HG02678 (cell line): ENCODE measurements around the gene PRELP.

Source experiments
- ATAC-seq: cut with Tn5 transposase; IDR thresholded peaks from one replicate; pipeline ENCODE4 v1.9.1; 2021; ENCODE audit warnings: mild to moderate bottlenecking, moderate library complexity; ENCODE audit not compliant: unreplicated experiment

The PRELP gene

DNA sequence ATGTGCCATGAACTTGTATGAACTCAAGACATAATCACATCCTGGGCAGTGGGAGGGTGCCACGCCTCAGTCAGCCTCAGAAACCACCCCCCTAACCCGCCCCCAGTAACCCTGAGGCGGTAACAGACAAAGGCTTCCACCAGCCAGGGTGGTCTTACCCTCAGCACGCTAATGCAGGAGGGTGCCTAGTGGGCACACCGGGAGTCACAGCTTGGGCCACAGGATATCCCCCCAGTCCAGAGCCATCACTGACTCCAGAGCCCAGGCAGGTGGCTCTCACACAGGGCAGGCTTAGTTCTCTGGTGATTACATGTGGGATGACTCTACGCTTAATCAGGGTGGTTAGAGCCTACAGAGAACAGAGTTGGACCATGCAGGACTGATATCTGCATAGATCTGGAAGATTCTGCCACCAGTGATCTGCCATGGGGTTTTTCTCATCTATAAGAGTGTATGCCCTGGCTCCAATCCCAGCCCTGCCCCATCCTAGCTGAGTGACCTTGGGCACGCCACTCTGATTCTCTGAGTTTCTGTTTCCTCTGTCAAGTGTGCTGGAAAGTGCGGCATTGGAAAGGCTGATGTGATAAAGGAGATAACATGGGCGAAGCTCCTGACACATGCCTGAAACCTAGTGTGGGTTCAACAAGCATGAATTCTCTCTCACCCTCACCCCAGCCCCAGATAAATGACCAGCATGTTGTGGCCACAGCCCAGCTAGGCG lies 45.6 kb downstream of the PRELP start:
- ATAC-seq = no peak

DNA sequence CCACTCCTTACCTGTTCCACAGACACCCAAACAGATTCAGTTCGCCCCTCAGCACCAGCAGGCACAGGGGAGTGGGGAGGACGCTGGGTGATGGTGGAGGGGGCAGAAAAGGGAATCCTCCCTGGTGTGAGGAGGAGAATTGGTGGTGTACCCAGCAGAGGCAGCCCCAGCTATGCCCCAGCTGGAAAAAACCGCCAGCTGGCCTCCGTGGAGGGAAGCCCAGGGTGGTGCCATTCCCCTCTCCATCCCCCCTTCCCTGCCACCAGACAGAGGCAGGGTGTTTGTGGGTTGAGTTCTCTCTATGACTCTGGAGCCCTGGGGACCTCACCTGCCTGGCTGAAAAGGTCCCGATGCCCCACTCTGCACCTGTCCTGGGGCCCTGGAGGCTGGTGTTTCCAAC lies 46.2 kb downstream of the PRELP start:
- ATAC-seq = no peak

DNA sequence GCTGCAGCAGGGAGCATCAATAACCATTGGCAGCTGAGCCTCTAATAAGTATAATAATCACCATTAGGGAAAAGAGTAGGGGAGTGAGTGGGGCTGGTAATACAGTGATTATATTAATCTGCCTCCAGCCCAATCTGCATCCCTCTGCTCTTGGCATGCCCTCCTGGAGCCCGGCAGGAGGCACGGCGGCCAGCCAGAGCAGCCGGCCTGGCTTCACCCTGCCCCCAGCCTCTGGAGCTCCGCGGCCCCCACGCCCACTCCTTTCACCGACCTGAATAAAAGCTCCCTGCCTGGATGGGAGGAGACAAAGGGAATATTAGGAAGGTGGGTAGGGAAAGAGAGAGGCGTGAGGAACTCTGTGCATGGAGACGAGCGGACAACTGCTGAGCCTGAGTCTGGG lies 46.6 kb downstream of the PRELP start:
- no peak for ATAC-seq

DNA sequence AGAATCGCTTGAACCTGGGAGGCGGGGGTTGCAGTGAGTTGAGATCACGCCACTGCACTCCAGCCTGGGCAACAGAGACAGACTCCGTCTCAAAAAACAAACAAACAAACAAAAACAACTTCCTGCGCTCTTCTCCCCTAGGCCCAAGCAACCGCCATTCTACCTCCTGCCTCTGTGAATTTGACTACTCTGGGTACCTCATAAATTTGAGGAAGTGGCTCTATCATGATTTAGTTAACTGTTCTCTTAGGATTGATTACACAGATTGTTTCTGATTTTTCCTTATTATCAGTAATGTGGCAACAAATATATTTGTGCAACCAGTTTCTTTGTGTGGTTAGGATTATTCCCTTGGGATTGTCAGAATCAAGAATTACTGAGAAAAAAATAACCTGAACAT lies 48.1 kb downstream of the PRELP start:
- ATAC-seq = no peak

DNA sequence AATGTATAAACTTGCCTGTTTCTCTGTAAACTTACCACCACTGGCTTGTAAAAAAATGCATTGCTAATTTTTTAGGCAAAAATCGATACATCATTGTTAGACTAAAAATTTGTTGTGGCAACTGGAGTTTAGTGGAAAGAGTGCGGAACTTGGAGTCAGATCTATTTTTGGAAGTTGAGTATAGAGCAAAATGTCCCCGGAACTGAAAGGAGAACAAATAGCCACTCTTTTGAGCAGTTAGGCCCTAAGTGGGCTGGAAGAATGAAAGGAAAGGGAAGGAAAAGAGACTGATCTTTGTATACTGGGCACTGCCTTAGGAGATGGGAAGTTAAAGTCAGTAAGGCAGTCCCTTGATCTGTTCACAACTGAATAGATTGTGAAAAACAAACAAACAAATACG lies 48.5 kb downstream of the PRELP start:
- no peak for ATAC-seq

DNA sequence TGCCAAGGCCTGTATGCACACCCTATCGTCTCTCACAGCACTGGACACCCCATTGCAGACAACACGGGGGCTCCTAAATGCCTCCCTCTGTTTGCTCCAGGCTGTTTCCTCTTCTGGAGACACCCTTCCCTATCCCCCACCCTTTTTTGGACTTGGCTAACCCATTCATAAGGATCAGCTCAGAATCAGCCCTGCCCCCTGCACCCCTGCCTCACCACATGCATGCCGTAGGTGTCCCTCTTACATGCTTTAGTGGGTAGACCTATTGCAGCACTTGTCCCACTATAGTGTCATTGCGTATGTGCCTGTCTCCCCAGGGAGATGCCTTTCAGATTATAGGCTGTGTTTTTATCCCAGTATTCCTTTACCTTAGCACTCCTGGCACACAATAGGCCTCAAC lies 49.2 kb downstream of the PRELP start:
- ATAC-seq = no peak

DNA sequence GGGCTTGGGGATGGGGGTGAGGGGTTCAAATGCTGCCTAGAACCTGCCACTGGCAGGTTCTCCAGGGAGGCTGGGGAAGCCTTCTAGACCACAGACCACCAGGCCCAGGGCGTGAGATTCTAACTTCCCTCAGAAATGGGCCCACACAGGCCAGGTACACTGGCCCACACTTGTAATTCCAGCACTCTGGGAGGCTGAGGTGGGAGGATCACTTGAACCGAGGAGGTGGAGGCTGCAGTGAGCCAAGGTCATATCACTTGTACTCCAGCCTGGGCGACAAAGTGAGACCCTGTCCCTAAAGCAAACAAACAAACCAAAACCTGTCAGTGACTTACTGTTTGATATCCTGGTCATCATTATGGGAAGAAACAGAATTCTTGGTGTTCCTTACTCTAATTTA lies 50.1 kb downstream of the PRELP start:
- no peak for ATAC-seq

DNA sequence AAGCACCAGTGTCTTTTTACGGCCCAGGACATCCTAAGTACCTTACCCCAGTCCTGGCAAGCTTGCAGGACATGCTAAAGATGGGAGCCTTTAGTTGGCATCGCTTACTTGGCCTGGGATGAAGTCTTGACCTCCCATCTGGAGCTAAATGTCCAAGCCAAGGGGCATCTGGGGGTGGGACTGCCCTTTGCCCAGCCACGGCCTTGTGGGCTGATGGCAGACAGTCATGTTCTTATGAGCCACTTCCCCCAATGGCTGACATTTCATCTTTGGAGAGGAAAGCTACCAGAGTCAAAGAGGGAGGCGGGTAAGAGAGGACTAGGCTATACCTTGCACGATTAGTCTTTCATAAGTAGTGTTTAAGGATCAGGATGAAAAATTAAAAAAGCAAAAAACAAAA lies 50.5 kb downstream of the PRELP start:
- no peak for ATAC-seq

DNA sequence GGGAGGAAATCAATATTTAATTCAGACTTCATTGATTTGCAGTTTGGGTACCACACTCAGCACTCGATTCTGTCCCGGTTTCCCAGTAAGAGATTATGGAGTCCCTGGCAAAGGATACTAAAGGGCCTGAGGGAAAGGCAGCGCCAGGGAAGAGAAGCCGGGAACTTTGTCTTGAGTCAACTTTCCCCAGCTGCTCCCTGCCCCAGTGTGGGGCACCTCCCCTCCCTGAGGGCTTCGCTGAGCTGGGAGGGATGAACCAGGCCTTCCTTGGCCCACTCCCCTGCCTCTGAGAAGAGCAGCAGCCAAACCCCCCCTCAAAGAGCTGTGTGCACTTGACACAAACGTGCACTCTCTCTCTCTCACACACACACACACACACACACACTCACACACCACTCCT lies 51.0 kb downstream of the PRELP start:
- no peak for ATAC-seq

DNA sequence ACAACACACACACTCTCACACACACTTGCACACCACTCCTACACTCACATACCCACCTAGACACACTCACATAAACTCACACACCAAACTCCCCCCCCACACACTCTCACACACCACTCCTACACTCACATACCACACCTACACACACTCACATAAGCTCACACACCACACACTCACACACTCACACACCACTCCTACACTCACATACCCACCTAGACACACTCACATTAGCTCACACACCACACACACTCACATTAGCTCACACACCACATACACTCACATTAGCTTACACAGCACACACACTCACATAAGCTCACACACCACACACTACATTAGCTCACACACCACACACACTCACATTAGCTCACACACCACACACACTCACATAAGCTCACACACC lies 51.4 kb downstream of the PRELP start:
- ATAC-seq = no peak

DNA sequence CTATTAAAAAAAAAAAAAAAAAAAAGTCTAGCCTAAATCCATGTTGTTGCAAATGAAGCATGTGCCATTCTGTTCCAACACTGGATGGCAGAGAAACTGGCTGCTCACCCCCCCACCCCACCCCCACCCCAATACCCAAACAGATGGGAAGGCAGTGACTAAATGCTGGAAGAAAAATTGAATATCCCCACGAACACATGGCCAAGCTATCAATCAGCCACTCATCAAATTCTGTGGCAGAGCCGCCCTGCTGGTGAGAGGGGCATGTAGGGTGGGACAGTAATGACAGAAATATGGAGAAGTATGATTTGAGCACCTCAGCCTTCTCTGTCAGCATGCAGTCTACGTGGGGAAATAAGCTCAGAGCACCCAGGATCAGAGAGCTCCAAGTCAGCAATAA lies 52.5 kb downstream of the PRELP start:
- no peak for ATAC-seq

DNA sequence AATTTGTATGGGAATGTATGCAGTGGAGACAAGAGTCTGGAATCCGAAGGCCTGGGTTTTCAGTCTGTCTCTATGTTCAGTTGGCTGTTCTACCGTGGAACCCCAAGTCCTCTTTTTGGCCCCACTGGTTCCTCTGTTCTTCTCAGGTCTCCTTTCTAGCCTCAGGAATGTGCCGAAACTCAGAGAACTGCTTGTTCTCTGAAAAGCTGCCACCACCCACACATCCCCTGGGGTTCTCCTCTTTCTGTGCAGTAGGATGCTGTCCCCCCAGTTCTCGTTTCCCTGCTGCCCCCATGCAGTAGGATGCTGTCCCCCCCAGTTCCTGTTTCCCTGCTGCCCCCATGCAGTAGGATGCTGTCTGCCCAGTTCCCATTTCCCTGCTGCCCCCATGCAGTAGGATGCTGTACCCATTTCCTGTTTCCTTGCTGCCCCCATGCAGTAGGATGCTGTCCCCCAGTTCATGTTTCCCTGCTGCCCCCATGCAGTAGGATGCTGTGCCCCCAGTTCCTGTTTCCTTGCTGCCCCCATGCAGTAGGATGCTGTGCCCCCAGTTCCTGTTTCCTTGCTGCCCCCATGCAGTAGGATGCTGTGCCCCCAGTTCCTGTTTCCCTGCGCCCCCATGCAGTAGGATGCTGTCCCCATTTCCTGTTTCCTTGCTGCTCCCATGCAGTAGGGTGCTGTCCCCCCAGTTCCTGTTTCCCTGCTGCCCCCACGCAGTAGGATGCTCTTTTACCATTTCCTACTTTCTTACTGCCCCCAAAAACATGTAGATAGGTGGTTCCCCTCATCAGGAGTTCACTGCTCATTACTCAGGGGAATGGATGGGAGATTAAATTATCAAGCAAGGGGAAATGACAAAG lies 53.6 kb downstream of the PRELP start:
- no peak for ATAC-seq

DNA sequence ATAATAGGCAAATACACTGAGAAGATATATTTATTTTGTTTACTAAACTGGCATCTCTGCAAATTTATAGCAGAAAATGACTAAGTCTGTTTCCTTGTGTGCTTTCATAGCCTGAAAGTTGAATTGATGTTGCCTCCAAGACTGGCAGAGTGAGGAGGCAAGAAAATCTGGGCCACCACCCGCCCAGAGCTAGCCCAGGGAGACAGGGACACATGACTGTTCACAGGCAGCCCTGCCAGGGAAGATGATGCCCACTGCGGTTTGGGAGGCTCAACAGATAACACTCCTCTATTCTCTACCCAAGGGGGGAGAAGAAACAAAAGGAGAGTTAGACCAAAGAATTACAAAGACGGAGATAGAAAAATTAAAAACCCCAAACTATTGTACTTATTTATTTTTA lies 55.5 kb downstream of the PRELP start:
- ATAC-seq = no peak

DNA sequence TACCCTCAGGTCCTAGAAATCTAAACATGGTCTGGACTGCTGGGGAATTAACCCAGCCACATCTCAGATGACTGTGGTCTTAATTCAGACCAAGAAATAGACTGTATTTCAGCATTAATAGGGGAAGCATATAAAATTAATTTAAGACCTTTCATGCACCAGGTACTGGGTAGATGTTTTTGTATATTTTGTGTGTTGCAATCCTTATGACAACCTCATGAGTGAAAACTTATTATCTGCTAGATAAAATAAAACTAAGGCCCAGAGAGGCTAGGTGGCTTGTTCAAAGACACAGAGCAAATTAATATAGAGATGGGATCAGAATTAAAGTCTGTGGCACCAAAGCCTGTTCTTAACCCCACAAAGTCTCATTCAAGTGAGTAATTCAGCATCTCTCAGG lies 58.4 kb downstream of the PRELP start:
- ATAC-seq = no peak

DNA sequence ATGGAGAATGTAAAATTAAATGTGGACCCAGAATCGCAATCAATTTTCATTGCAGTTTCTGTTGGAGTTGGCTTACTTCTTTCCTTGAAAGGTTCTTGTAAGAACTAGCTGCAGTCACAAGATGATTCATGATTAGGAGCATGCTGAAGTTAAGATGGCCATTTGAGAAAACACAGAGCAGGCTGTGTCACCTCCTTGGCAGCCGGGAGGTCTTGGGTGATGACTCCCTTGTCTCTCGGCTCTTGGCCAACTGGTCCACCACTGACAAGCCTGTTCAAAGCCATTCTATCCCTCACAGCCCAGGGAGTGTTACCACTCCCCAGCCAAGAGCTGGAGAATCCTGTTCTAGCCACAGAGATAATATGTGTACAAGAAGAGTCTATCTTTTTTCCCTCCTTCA lies 58.9 kb downstream of the PRELP start:
- no peak for ATAC-seq

DNA sequence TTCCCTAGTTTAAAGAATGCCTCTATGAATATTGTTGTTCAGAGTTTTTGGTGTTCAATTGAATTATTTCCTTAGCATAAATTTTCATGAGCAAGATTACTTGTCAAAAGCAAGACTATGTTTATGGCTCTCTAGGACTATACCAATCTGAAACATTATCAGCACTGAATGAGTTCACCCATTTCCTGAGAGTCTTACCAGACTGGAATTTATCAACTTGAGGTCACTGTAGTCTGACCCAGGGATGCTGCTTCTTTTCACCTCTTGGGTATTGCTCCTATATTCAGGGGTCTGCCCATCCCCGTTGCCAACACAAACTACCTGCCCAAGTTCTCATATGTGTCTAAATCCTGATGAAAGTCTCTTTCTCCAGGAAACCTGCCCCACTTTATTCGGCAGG lies 61.0 kb downstream of the PRELP start:
- ATAC-seq = no peak

DNA sequence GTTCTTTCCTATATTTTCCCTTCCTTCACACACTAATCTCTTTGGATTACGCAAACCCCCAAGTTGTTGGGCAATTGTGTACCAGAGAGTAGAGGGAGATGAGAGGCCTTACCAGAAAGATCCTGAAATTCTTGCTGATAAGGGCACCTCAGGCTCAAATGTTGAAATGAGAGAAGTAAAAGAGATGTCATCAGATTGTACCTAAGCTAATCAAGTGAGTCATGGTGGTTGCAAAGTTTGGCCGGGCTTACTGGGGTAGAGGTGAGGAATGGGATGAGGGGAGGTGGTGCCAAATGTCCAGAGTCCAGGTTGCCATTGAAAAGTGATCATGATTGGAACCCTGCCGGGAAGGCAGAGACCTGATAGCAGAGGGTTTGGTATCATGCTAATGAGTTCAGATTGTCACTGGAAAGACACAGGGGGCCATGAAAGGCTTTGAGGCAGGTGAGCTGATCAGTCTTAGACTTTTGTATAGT lies 61.4 kb downstream of the PRELP start:
- ATAC-seq = no peak

DNA sequence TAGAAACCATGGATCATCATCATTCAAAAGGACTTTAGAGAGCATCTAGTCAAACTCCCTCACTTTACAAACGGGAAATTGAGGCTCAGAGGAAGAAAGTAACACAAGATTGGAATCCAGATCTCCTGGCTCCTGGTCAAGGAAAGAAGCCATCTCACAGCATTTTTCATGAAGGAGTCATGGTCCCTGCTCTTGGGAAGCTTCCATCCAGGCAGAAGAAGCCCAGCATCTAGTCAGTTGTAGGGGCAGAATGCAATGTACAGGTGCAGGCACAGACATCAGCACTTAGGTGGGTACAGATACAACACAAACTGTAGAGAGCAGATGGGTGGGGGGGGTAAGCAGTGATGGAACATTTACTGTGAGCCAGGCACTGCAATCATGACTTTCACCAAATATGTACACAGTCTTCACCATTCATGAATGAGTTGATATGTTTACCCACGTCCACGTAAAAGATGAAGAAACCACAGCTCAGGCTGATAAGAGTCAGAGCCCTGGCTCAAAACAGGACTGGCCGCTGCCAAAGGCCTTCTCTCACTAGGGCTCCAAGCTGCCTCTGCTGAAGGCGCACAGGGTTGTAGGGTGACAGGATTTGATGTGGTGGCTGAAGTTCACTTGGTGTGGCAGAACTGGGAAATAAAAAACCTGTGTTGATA lies 62.3 kb downstream of the PRELP start:
- ATAC-seq = no peak

DNA sequence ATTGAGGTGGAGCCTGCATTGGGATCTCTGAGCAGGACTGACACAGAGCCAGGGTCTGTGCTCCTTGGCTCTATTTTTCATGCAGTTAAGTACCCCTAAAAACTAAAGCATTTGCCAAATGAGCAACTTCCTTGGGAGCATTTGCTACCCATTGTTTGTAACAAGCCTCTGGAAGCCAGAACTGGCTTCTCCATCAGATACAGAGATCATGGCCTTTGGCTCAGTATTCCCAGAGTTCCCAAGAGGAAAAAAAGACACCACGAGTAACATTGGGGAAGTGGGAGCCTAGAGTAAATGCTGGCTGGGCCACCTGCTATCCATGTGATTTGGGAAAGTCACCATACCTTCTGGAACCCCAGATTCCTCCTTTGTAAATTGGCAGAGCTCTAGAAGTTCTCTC lies 63.1 kb downstream of the PRELP start:
- ATAC-seq = no peak

DNA sequence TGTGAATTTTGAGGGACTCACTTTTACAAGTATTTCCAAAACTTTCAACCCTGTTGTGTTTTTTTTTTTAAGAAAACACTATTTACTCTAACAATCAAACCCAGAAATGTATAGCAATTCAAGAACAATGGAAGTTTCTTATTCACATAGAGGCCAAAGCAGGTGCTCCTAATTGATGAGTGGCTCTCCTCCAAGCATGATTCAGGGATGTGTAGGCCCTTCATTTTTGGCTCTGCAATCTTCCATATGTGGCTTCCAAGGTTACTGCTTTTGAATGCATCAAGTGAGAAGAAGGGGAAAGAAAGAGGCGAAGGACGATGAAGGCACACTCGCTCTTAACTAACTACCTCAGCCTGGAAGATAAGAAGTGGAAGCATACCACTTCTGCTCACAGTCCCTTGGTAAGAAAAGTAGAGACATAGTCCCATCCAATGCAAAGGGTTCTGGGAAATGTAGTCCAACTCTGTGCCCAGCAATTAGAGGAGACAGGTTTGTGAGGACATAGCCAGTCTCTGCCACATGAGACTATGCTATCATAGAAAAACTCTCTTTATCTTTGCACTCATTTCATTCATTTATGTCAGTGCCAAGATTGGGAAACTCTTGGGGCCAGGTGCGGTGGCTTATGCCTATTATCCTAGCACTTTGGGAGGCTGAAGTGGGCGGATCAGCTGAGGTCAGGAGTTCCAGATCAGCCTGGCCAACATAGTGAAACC lies 64.4 kb downstream of the PRELP start:
- ATAC-seq = no peak
